ENCODE measurements around the gene DDX54.

DNA sequence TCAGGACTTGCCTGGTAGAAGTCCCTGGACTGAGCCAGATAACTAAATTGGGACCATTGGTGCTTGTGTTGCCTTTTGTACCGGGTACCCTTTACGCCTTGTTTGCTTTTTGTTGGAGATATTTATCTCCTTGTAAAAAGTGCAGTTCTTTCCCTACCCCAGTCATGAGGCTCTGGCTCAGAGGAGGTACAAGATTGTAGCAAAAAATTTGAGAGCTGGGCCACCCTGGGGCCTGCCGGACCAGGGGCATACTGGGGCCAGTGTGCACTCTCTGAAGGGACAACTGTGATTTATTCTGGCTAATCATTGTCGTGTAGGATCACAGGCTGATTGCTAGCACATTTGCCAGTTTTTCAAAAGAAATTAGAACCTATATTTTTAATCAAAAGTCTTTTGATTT lies 49.2 kb upstream of the DDX54 start:
- TF ChIP-seq TAF1 (IDR thresholded peaks at IDR 0.05; ENCODE audit: low read depth, low read length) (no peak), POLR2A (IDR thresholded peaks at IDR 0.05; ENCODE audit: low read depth, low read length) (no peak), POLR2AphosphoS5 (IDR thresholded peaks at IDR 0.05; ENCODE audit: low read depth, low read length) (no peak)
